ENCODE results near the gene OR11H7.
"Not testable (repeated sequence)": the region's sequence is repeated elsewhere in the genome, so short reads cannot be mapped to it uniquely, and the experiment has no call there.

Gene OR11H7

DNA sequence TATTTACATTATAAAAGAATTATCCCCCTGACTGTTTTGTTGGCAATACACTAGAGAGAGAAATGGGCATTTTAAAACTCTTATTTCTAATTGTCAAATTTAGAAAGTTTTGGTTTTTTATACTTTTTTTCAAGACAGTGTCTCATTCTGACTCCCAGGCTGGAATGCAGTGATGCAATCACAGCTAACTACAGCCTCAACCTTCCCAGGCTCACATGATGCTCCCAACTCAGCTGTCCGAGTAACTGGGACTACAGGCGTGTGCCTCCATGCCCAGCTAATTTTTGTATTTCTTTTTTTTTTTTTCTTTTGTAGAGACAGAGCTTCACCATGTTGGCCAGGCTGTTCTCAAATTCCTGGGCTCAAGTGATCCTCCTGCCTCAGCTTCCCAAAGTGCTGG, 13.6 kb upstream of the OR11H7 start:
- no peaks in the 10 kb centered on the region for H3K9me3 ChIP-seq (ENCODE audit: control insufficient read depth, insufficient read depth, low read length)

DNA sequence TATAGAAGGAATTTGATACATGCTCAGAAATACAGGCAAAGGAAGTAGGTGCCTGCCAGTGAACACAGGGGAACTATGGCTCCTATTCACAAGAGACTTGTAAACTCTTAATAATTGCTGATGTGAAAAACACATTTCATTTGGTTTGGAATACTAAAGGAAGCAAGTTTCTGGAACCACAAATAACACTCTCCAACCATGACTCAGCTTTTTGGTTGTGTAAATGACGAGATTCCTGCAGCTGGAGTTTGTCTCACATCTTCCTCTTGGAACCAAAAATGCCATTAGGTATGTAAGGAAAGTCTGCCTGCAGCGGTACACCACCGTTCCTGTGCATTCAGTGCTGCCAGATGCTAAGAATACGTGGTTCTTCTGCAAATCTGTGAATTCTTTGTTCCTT, 9.7 kb upstream of the OR11H7 start:
- no peaks in the 10 kb centered on the region for H3K27me3 ChIP-seq (ENCODE audit: control insufficient read depth, low read length)
- H4K20me1 ChIP-seq (ENCODE audit: control insufficient read depth, insufficient read depth, low read depth, low read length), result no peaks in the 10 kb centered on the region
- no peak overlapping the region for H3K27ac ChIP-seq (ENCODE audit: low read depth, low read length)
- H3K79me2 ChIP-seq (ENCODE audit: control insufficient read depth, low read length), result no peaks in the 10 kb centered on the region
- no peaks in the 10 kb centered on the region for H3K4me1 ChIP-seq (ENCODE audit: control insufficient read depth, low read length)
- H3K36me3 ChIP-seq (ENCODE audit: control insufficient read depth, low read length), result no peaks in the 10 kb centered on the region
- H3K4me2 ChIP-seq (ENCODE audit: low read length), result no peak overlapping the region
- no peaks in the 10 kb centered on the region for H3K9me3 ChIP-seq (ENCODE audit: control insufficient read depth, insufficient read depth, low read length)
- TF ChIP-seq, protein P1, sequence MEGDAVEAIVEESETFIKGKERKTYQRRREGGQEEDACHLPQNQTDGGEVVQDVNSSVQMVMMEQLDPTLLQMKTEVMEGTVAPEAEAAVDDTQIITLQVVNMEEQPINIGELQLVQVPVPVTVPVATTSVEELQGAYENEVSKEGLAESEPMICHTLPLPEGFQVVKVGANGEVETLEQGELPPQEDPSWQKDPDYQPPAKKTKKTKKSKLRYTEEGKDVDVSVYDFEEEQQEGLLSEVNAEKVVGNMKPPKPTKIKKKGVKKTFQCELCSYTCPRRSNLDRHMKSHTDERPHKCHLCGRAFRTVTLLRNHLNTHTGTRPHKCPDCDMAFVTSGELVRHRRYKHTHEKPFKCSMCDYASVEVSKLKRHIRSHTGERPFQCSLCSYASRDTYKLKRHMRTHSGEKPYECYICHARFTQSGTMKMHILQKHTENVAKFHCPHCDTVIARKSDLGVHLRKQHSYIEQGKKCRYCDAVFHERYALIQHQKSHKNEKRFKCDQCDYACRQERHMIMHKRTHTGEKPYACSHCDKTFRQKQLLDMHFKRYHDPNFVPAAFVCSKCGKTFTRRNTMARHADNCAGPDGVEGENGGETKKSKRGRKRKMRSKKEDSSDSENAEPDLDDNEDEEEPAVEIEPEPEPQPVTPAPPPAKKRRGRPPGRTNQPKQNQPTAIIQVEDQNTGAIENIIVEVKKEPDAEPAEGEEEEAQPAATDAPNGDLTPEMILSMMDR (IDR thresholded peaks at IDR 0.05; ENCODE audit: low read depth, low read length, poor library complexity, severe bottlenecking), result no peak
- TF ChIP-seq EZH2phosphoT487 (IDR thresholded peaks at IDR 0.05; ENCODE audit: borderline replicate concordance, low read length), result no peak
- H3K9me2 ChIP-seq (replicated peaks; ENCODE audit: control insufficient read depth, low read length), result no peaks in the 10 kb centered on the region
- H3F3A ChIP-seq (ENCODE audit: control insufficient read depth, insufficient read depth), result no peaks in the 10 kb centered on the region
- no peak overlapping the region for H3K4me3 ChIP-seq (ENCODE audit: low read length)

More for the DNA sequence above, 13.6 kb upstream of the OR11H7 start:
- no peaks in the 10 kb centered on the region for H3F3A ChIP-seq (ENCODE audit: control insufficient read depth, insufficient read depth)
- H3K9me2 ChIP-seq (replicated peaks; ENCODE audit: control insufficient read depth, low read length), result no peaks in the 10 kb centered on the region
- no peak overlapping the region for H3K4me3 ChIP-seq (ENCODE audit: low read length)
- H4K20me1 ChIP-seq (ENCODE audit: control insufficient read depth, insufficient read depth, low read depth, low read length), result no peaks in the 10 kb centered on the region
- no peak overlapping the region for H3K27ac ChIP-seq (ENCODE audit: low read depth, low read length)
- H3K4me2 ChIP-seq (ENCODE audit: low read length), result no peak overlapping the region
- H3K27me3 ChIP-seq (ENCODE audit: control insufficient read depth, low read length), result no peaks in the 10 kb centered on the region
- no peaks in the 10 kb centered on the region for H3K79me2 ChIP-seq (ENCODE audit: control insufficient read depth, low read length)
- no peaks in the 10 kb centered on the region for H3K36me3 ChIP-seq (ENCODE audit: control insufficient read depth, low read length)
- H3K4me1 ChIP-seq (ENCODE audit: control insufficient read depth, low read length), result no peaks in the 10 kb centered on the region
- TF ChIP-seq EZH2phosphoT487 (IDR thresholded peaks at IDR 0.05; ENCODE audit: borderline replicate concordance, low read length), result no peak
- TF ChIP-seq, protein P1 (IDR thresholded peaks at IDR 0.05; ENCODE audit: low read depth, low read length, poor library complexity, severe bottlenecking), result no peak

DNA sequence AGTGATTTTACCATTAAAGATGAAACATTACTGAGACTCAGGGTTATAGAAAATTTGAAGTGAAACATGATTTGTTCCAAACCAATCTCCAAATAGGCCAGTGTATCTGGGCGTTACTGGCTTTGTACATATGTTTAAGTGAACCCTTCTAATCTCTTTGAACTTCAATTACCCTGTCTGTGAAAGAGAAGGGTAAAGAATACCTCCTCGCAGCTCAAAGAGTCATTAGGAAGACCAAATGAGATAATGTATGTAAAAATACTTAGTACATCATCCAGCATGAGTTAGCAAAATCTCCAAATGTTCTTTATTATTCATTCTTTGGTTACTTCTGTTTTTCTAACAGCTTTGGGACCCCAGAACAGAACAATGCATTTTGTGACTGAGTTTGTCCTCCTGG, 5.4 kb upstream of the OR11H7 start, which contains the start of gene OR11H6:
OR11H6 (plus strand) TSS at position 301 of the 400 bp plus-strand sequence; CDS start at position 301, 0 bp downstream.
- Histone ChIP-seq H3K27me3 (ENCODE audit: control insufficient read depth, low read length) (no peaks in the 10 kb centered on the region), H3K9me3 (ENCODE audit: control insufficient read depth, insufficient read depth, low read length) (no peaks in the 10 kb centered on the region)

GRCh38 chr14:20235415-20235814, 6.6 kb downstream of the OR11H7 start:
- H3K4me1 ChIP-seq (ENCODE audit: control insufficient read depth, low read length); H4K20me1 ChIP-seq (ENCODE audit: control insufficient read depth, insufficient read depth, low read depth, low read length); H3K4me2 ChIP-seq (ENCODE audit: low read length); H3K9me3 ChIP-seq (ENCODE audit: control insufficient read depth, insufficient read depth, low read length); H3F3A ChIP-seq (ENCODE audit: control insufficient read depth, insufficient read depth); H3K4me3 ChIP-seq (ENCODE audit: low read length); H3K27ac ChIP-seq (ENCODE audit: low read depth, low read length); H3K36me3 ChIP-seq (ENCODE audit: control insufficient read depth, low read length); H3K79me2 ChIP-seq (ENCODE audit: control insufficient read depth, low read length); H3K27me3 ChIP-seq (ENCODE audit: control insufficient read depth, low read length); H3K9me2 ChIP-seq (replicated peaks; ENCODE audit: control insufficient read depth, low read length): not testable (repeated sequence)

More for the DNA sequence above, 5.4 kb upstream of the OR11H7 start, which contains the start of gene OR11H6:
- Histone ChIP-seq H3K4me1 (ENCODE audit: control insufficient read depth, low read length) (no peaks in the 10 kb centered on the region), H3K27ac (ENCODE audit: low read depth, low read length) (no peak within 1 kb of the TSS), H3K4me3 (ENCODE audit: low read length) (no peak within 1 kb of the TSS), H3K36me3 (ENCODE audit: control insufficient read depth, low read length) (no peaks in the 10 kb centered on the region), H3F3A (ENCODE audit: control insufficient read depth, insufficient read depth) (no peaks in the 10 kb centered on the region), H3K79me2 (ENCODE audit: control insufficient read depth, low read length) (no peaks in the 10 kb centered on the region), H4K20me1 (ENCODE audit: control insufficient read depth, insufficient read depth, low read depth, low read length) (no peaks in the 10 kb centered on the region), H3K9me2 (replicated peaks; ENCODE audit: control insufficient read depth, low read length) (no peaks in the 10 kb centered on the region), H3K4me2 (ENCODE audit: low read length) (no peak within 1 kb of the TSS)
- TF ChIP-seq, protein P1 (IDR thresholded peaks at IDR 0.05; ENCODE audit: low read depth, low read length, poor library complexity, severe bottlenecking), result no peak
- no peak for TF ChIP-seq EZH2phosphoT487 (IDR thresholded peaks at IDR 0.05; ENCODE audit: borderline replicate concordance, low read length)
